ENCODE data around the gene CFAP251. TPM values are rescaled to one million over a fixed set of nuclear protein-coding genes. Genes with fewer than 3 reads are reported as not detected.

The CFAP251 gene
- total and polyA plus RNA-seq, 10 of the 15 experiments (the other 5 are each of a cell fraction or from before 2014, with no cell fraction given): 0.10 to 0.97 (median 0.64) TPM

DNA sequence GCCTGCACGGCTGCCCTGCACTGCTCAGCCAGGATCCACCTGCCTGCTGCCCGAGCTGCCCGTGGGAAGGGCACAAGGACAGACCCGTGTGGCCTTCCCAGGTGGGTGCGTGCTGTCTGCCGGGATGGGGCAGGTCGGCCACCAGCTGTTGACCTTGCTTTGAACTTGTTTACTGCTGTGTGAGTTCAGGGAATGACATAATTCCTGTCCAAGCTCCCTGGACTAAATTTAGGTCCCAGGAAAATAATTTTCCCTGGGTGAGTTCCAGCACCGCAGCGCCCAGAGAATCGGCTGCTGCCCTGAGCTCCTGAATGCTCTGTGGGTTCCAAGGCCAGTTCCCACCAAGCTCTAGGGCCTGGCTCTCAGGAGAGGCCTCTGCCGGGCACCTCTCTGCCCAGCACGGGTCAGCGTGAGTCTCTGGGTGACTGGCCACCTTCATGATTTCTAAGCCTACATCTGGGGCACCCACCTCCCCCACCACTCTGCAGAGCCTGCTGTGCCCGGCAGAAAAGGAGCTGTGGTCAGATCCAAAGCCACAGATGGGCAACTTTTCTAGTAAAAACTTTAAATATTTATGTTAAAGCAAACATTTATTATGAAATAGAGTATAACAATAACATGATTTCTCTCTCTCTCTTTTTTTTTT is 133.0 kb downstream of the CFAP251 start:
- Histone ChIP-seq H3K27me3 (replicated peaks in 1 of 2; ENCODE audit: control insufficient read depth in 2 of 2, insufficient read depth in 2 of 2, low read length in 1 of 2) (no peaks in the 10 kb centered on the region), H3K79me2 (ENCODE audit: control insufficient read depth, insufficient read depth, low read length) (no peaks in the 10 kb centered on the region), H3K27ac (ENCODE audit: control insufficient read depth, insufficient read depth) (no peak overlapping the region), H3K36me3 (ENCODE audit: control insufficient read depth in 2 of 2, insufficient read depth in 2 of 2, low read length in 1 of 2) (no peaks in the 10 kb centered on the region), H2AFZ (ENCODE audit: control insufficient read depth, low read depth, low read length) (no peak overlapping the region), H3K4me3 (no peak overlapping the region), H3K9me3 (replicated peaks; ENCODE audit: control insufficient read depth, insufficient read depth, low read length) (no peaks in the 10 kb centered on the region), H4K20me1 (ENCODE audit: control insufficient read depth, insufficient read depth) (no peaks in the 10 kb centered on the region), H3K4me2 (ENCODE audit: control insufficient read depth, insufficient read depth) (no peak overlapping the region), H3K9ac (ENCODE audit: control insufficient read depth, insufficient read depth, low read length) (no peak overlapping the region), H3K4me1 (ENCODE audit: control insufficient read depth, insufficient read depth, low read length) (no peaks in the 10 kb centered on the region)
- no peak for TF ChIP-seq BRCA1 (IDR thresholded peaks at IDR 0.05; ENCODE audit: low read depth, low read length)
- no peak for TF ChIP-seq NR2F1 (conservative IDR thresholded peaks at IDR 0.05)
- TF ChIP-seq BMI1 (IDR thresholded peaks at IDR 0.05; ENCODE audit: borderline replicate concordance): no peak
- DNase-seq (ENCODE audit: low read depth, low spot score) (no peak), FAIRE-seq (no peak), ATAC-seq (no peak)
- ChIA-PET SMC1A (ENCODE audit: uncharacterized antibody, unreplicated experiment) (interaction anchor here (1.7 kb wide), 1 partner anchor 72 kb away, joined by 8 read pairs; no protein-coding TSS in a partner anchor), POLR2A (no interaction called here), RAD21 (ENCODE audit: unreplicated experiment) (interaction anchor here (0.8 kb wide), 1 partner anchor 133 kb away, joined by 4 read pairs; the partner anchor contains the start of gene CFAP251), CTCF (interaction anchor here (0.6 to 2.5 kb wide), 10 partner anchors 48 to 303 kb away, joined by 3 to 21 read pairs (median 4); partner anchors contain the start of genes CFAP251 and RHOF)
- intact Hi-C loops (cut with micrococcal nuclease; ENCODE audit: unreplicated experiment): no loop called here
- in situ Hi-C loops (cut with MboI): no loop called here
- no TSS peak for BruUV-seq (replicated peaks)
- 70% methylated on average over 14 of the region's 14 CpGs for WGBS (ENCODE audit: insufficient coverage, insufficient replicate concordance, low lambda C conversion rate, missing lambda C conversion rate)

- Histone ChIP-seq H3K27me3 (replicated peaks in 1 of 2; ENCODE audit: control insufficient read depth in 2 of 2, insufficient read depth in 2 of 2, low read length in 1 of 2) (no peaks in the 10 kb centered on the region), H4K20me1 (ENCODE audit: control insufficient read depth, insufficient read depth) (no peaks in the 10 kb centered on the region), H3K4me3 (no peak overlapping the region), H3K4me1 (ENCODE audit: control insufficient read depth, insufficient read depth, low read length) (no peaks in the 10 kb centered on the region), H3K4me2 (ENCODE audit: control insufficient read depth, insufficient read depth) (no peak overlapping the region), H3K79me2 (ENCODE audit: control insufficient read depth, insufficient read depth, low read length) (no peaks in the 10 kb centered on the region), H3K36me3 (ENCODE audit: control insufficient read depth in 2 of 2, insufficient read depth in 2 of 2, low read length in 1 of 2) (no peaks in the 10 kb centered on the region; a peak in 1 of 4 replicates), H2AFZ (ENCODE audit: control insufficient read depth, low read depth, low read length) (no peak overlapping the region), H3K9me3 (replicated peaks; ENCODE audit: control insufficient read depth, insufficient read depth, low read length) (no peaks in the 10 kb centered on the region), H3K9ac (ENCODE audit: control insufficient read depth, insufficient read depth, low read length) (no peak overlapping the region), H3K27ac (ENCODE audit: control insufficient read depth, insufficient read depth) (no peak overlapping the region)
- BruUV-seq (replicated peaks): no TSS peak
- FAIRE-seq (no peak), DNase-seq (ENCODE audit: low read depth, low spot score) (no peak), ATAC-seq (no peak)
- in situ Hi-C loops (cut with MboI) (no loop called here), intact Hi-C loops (cut with micrococcal nuclease; ENCODE audit: unreplicated experiment) (no loop called here)
- ChIA-PET POLR2A (no interaction called here), SMC1A (ENCODE audit: uncharacterized antibody, unreplicated experiment) (interaction anchor here (1.7 kb wide), 1 partner anchor 71 kb away, joined by 8 read pairs; no protein-coding TSS in a partner anchor), RAD21 (ENCODE audit: unreplicated experiment) (interaction anchor here (0.8 kb wide), 1 partner anchor 134 kb away, joined by 4 read pairs; the partner anchor contains the start of gene CFAP251), CTCF (interaction anchor here (2.5 kb wide), 1 partner anchor 71 kb away, joined by 21 read pairs; no protein-coding TSS in a partner anchor)
- 67% methylated on average over 2 of the region's 2 CpGs for WGBS (ENCODE audit: insufficient coverage, insufficient replicate concordance, low lambda C conversion rate, missing lambda C conversion rate)
- TF ChIP-seq NFYA (IDR thresholded peaks at IDR 0.05; ENCODE audit: borderline replicate concordance, low read depth, low read length) (no peak), FOXM1 (IDR thresholded peaks at IDR 0.05; ENCODE audit: low read depth, low read length) (no peak), BHLHE40 (IDR thresholded peaks at IDR 0.05; ENCODE audit: borderline replicate concordance in 1 of 2, low read depth in 2 of 2, low read length in 1 of 2) (no peak), PBX3 (IDR thresholded peaks at IDR 0.05; ENCODE audit: insufficient replicate concordance, low read depth, low read length) (no peak), FOXK2 (IDR thresholded peaks at IDR 0.05) (no peak), NR2C2 (IDR thresholded peaks at IDR 0.05; ENCODE audit: borderline replicate concordance, control insufficient read depth, insufficient read length, low read depth) (no peak), POLR2A (IDR thresholded peaks at IDR 0.05; ENCODE audit: low read depth, low read length) (no peak), MXI1 (IDR thresholded peaks at IDR 0.05; ENCODE audit: low read depth, low read length) (no peak), SIX5 (IDR thresholded peaks at IDR 0.05; ENCODE audit: low read depth, low read length, severe bottlenecking) (no peak), NFIC (IDR thresholded peaks at IDR 0.05; ENCODE audit: low read depth, low read length) (no peak), IKZF1 (conservative IDR thresholded peaks at IDR 0.05) (no peak), PAX5 (IDR thresholded peaks at IDR 0.05; ENCODE audit: borderline replicate concordance, low read depth, low read length) (no peak)
Observed at GRCh38 chr12:122052285-122052684, 133.9 kb downstream of the CFAP251 start.

Measured in GM12878 (cell line).